Stimulated activated CD8-positive, alpha-beta memory T cell treated with anti-CD3 and anti-CD28 coated beads, Interleukin-2, amount 100 ng/mL, for 1 hour (primary cell): ENCODE measurements around the gene TMTC4.
A peak's percentile ranks its signal among the peaks of the same experiment; 100 is the strongest.
"Not testable (repeated sequence)": the region's sequence is repeated elsewhere in the genome, so short reads cannot be mapped to it uniquely, and the experiment has no call there.

ENCODE experiments used
- DNase-seq, 2 donors: peaks; one replicate each; pipeline ENCODE4 v3.0.0-alpha.2; 2020; ENCODE audit warnings: low read depth in 2 of 2

The TMTC4 gene

DNA sequence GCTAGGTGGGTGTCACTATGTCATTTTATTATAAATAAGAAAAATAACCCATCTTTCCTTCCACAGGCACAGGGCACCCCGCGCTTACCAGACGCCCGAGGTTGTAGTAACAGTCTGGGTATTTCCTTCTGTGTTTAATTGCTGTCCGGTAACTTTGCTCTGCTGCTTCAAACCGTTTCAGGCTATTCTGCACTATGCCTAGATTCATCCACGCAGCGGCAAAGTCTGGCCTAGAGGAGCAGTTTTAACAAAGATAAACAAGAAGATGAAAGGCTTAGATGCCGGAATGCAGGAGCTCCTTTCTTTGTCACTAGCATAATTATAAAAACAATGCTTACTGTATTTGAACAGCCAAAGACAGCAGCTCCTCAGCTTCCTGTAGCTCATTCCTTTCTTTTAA lies 49.1 kb downstream of the TMTC4 start:
- no peak for DNase-seq

- DNase-seq: no peak
Measured at GRCh38 chr13:100620792-100621191, 53.8 kb downstream of the TMTC4 start.

DNA sequence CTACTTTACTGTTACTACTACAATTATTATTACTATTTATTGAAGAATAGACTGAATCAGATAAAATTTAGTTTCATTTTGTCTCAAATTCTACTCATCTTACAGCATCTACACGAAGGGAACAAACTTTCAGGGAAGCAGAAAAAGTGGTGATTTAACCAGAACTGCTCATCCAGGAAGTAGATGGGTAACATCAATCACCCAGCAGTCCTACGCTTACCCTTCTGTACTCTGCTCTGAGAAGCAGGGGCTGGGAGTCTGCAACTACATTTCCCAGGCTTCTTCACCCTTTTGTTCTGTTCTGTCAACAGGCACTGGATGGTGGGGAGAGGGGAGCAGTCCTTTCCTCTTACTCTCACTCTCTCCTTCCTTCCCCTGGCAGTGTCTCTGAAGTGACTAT lies 54.7 kb downstream of the TMTC4 start:
- DNase-seq: no peak

DNA sequence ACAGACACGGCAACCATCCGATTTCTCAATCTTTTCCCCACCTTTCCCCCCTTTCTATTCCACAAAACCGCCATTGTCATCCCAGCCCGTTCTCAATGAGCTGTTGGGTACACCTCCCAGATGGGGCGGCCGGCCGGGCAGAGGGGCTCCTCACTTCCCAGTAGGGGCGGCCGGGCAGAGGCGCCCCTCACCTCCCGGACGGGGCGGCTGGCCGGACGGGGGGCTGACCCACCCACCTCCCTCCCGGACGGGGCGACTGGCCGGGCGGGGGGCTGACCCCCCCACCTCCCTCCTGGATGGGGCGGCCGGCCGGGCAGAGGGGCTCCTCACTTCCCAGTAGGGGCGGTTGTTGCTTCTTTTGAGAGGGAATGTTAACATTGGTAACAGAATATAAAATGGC lies 55.7 kb downstream of the TMTC4 start:
- DNase-seq: not testable (repeated sequence)

GRCh38 chr13:100613031-100613430 lies 61.6 kb downstream of the TMTC4 start:
- no peak for DNase-seq

DNA sequence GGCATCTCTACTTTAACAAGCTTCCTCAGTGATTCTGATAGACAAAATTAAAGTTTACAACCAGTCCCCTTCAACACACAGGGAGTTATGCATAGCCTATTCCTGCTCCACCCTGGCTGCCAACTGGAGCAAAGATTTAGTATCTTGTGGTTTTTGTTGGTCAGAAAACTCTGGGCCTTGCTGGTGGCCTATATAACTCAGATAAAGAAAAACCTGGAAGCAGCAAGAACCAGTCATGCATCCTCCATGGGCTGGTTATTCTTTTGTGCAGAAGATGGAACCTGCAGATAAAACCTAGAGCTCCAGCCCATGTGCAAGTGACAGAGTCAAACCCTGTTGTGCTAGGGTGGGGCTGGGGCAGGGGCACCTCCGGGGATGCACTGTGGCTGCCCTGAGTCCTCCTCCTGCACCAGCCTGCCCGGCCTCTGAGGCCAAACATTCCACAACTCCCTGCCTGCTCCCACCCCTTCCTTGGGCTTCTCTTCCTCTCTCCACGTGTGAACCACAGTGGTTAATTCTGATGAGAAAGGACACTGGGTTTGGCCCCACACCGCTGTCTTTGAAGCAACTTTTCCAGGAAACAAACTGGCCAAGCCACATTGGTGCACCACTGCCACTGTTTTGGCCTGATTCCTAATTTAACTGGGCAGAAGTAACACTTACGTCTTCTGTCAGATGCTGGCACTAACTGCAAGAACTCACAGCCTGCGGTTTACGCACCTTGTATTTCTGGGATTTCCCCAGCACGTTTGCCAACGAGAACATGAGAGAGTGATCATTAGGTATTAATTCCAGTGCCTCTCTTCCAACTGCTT lies 62.7 kb downstream of the TMTC4 start:
- no peak for DNase-seq

DNA sequence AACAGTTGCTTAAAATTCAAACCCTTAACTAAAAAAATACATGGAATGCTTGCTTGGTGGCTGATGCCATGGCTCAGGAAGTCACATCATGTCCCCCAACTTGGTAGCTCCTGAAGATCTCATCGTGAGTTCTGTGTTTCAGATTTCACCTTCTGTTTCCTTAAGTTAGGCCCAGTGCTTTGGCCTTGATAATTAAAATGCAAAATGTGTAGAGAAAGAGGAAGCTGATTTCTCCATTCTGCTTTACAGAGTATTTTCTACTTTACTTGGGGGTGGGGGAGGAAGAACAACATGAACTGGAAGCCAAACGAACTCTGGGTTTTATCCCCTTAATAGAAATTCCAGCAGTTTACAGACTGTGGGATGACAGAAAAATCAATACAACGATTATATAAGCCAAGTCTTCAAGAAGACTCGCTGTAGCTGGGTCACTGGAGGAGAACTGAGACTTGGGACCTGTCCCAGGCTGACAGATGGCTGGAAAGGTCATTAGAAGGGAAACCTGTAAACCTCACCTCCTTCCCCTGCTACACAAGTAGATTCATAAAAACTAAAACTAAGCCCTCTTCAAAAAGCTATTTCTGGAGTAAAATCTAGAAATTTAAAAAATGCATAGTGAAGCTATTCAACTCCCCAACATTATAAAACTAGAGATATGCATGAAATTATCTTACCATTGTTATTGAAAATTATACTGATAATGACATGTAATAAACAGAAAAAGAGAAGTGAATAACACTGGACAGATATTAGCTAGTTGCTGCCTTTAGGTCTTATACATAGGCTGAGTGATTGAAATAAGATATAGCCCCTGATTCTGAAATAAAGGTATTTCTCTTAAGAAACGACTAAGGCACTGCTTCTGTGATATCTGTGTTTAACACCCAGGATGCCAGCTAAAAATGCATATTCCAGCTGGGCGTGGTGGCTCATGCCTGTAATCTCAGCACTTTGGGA lies 63.9 kb downstream of the TMTC4 start:
- DNase-seq: no peak

GRCh38 chr13:100608906-100609305 lies 65.7 kb downstream of the TMTC4 start:
- DNase-seq: no peak

- DNase-seq: no peak
Measured at GRCh38 chr13:100608489-100608888, 66.1 kb downstream of the TMTC4 start.

DNA sequence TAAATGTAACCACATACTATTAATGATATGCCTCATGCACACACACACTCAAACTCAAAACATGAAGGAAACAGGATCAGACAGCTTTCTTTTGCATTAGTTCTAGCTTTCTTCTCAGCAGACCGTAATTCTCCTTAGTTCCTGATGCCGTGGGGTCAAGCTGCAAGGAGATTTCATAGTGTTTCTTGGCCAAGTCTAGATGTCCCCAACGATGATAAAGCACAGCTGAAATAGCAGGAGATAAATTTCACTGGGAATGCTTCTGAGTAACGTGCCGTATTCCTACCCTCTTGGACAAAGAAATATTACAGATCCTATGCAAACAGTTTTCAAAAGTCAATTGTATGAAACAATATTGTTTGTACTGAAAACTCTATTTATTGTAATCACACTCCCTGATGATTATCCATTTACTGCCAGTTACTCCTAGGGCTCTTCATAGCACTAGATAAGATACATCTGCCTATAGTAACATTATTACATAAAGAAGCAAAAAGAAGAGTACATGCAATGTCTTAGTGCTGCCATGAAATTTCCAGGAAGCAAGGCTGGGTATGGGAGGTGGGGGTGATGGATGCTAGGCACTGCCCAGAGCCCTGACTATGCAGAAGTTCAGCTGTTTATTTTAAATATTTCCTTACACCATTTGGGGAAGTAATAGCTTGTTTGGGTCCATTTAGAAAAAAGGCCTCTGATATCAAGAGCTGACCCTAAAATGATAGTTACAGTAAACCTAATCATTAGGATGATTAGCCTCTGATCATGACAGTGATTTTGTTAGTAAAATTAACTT lies 69.5 kb downstream of the TMTC4 start:
- no peak for DNase-seq

GRCh38 chr13:100602493-100603111 lies 72.0 kb downstream of the TMTC4 start:
- no peak for DNase-seq

GRCh38 chr13:100601716-100602115 lies 72.9 kb downstream of the TMTC4 start:
- no peak for DNase-seq

- DNase-seq: no peak
Measured at GRCh38 chr13:100600915-100601314, 73.7 kb downstream of the TMTC4 start.

DNA sequence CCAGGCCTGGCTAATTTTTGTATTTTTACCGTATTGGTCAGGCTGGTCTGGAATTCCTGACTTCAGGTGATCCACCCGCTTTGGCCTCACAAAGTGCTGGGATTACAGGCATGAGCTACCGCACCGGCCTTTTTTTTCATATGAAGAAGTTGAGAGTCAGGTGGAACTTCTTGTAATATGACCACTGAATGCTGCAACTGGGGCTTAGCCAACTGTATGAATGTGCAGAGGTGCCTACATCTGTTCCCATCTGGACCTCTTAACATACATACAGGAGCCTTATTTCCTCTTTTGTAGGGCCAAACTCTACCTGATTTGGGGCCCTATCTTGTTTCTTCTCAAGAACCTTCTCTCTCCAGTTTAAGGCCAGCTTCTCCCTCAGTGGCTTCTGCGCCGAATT lies 74.1 kb downstream of the TMTC4 start:
- DNase-seq: no peak

GRCh38 chr13:100597253-100597652 lies 77.3 kb downstream of the TMTC4 start:
- no peak for DNase-seq

DNA sequence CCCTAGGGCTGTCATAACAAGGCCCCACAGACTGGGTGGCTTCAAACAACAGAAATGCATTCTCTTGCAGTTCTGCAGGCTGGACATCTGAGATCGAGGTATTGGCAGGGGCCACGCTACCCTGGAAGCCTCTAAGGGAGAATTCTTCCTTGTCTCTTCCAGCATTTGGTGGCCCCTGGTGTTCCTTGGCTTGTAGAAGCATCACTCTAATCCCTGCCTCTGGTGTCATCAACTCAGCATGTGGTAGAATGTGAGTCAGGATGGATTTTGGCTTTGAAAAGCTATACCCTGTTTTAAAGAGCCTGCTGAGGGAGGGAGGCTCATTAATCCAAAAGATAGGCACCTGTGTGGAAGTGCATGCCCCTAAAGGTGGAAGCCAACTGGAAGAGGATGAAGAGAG lies 78.1 kb downstream of the TMTC4 start:
- DNase-seq: no peak

DNA sequence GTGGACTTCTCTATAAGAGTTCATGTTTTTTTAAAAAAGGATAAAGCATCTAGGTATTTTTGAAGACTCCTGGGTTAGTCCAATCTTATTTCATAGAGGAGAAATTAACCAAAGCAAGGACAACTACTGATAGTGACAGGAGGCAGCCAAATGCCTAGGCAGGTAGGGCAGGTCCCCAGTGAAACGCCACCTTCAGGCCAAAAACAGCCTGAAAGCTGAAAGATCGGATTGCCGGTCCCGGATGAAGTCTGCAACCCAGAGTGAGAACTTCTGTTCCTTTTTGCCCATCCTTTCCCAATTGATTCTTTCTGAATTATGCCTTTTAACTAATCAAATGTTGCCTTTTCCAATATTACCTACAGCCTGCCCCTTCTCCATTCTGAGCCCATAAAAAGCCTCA lies 79.9 kb downstream of the TMTC4 start:
- DNase-seq: no peak

- no peak for DNase-seq
Measured at GRCh38 chr13:100594255-100594654, 80.3 kb downstream of the TMTC4 start.

- no peak for DNase-seq
Measured at GRCh38 chr13:100589178-100589725, 85.3 kb downstream of the TMTC4 start.

DNA sequence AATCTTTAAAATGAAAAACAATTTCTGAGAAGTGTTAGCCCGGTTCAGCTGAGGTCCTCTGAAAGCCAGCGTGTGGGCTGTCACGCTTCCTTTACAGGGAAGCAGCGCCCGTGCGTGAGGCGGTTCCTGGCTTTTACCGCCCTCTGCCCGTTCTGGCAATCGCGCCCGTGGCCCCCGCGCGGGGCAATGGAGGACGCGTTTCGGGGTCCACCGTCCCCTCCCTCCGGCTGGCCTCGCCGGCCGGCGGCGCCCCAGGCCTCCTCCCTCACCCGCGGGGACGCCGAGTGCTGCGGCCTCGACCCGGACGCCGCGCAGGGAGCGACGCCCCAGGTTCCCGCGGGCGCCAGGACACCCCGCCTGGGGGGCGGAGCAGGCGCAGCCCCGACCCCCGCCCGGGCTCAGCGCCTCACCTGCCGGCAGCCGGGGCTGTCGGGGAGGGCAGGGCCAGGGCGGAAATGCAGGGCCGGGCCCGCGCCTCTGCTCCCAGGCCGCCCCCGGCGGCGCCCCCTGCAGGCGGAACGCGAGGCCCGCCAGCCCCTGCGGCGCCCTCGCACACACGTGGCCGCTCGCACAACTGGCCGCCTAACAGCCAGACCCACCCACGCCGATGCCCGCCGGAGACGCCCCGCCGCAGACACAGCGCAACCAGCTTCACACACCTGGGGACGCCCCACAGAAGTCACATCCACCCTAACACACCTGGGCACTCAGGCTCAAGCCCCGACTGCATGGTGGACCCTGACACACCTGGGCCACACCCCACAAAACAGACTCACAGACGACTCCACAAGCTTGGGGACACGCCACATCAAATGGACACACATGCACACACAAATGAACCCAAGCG lies 86.0 kb downstream of the TMTC4 start, which contains the start of gene GGACT:
Gene GGACT (minus strand): TSS at position 459 of the 847 bp plus-strand sequence. CDS start 56,198 bp downstream, outside the sequence.
- peak; percentile 70 to 72 for DNase-seq
